ENCODE data around the gene TDRD7.
A peak's percentile ranks its signal among the peaks of the same experiment; 100 is the strongest.
"Not testable (repeated sequence)": the region's sequence is repeated elsewhere in the genome, so short reads cannot be mapped to it uniquely, and the experiment has no call there.

The TDRD7 gene

GRCh38 chr9:97431549-97432143 is 19.8 kb downstream of the TDRD7 start:
- no peak for ATAC-seq
- H3K27me3 Mint-ChIP-seq = no peaks in the 10 kb centered on the region
- H3K4me1 Mint-ChIP-seq = peaks cover 16% of the 10 kb centered on the region
- H3K9me3 Mint-ChIP-seq = no peaks in the 10 kb centered on the region
- H3K27ac Mint-ChIP-seq = no peak overlapping the region
- H3K4me3 Mint-ChIP-seq = no peak overlapping the region
- peaks cover 68% of the 10 kb centered on the region for H3K36me3 Mint-ChIP-seq

GRCh38 chr9:97437051-97437600 is 25.2 kb downstream of the TDRD7 start:
- Mint-ChIP-seq H3K4me1 (peaks cover 7% of the 10 kb centered on the region), H3K27me3 (no peaks in the 10 kb centered on the region), H3K9me3 (no peaks in the 10 kb centered on the region), H3K27ac (no peak overlapping the region), H3K36me3 (peaks cover 46% of the 10 kb centered on the region), H3K4me3 (no peak overlapping the region)
- ATAC-seq = no peak

GRCh38 chr9:97438257-97438656 is 26.4 kb downstream of the TDRD7 start:
- Mint-ChIP-seq H3K27ac (no peak overlapping the region), H3K36me3 (peaks cover 46% of the 10 kb centered on the region), H3K9me3 (no peaks in the 10 kb centered on the region), H3K27me3 (no peaks in the 10 kb centered on the region), H3K4me1 (peaks cover 6% of the 10 kb centered on the region), H3K4me3 (no peak overlapping the region)
- ATAC-seq = no peak

GRCh38 chr9:97438666-97439065 is 26.8 kb downstream of the TDRD7 start:
- no peaks in the 10 kb centered on the region for H3K27me3 Mint-ChIP-seq
- H3K9me3 Mint-ChIP-seq = no peaks in the 10 kb centered on the region
- H3K4me3 Mint-ChIP-seq = no peak overlapping the region
- H3K27ac Mint-ChIP-seq = no peak overlapping the region
- peaks cover 44% of the 10 kb centered on the region for H3K36me3 Mint-ChIP-seq
- H3K4me1 Mint-ChIP-seq = peaks cover 2% of the 10 kb centered on the region
- ATAC-seq = no peak

GRCh38 chr9:97440160-97440559 is 28.3 kb downstream of the TDRD7 start:
- no peaks in the 10 kb centered on the region for H3K9me3 Mint-ChIP-seq
- ATAC-seq = no peak
- peaks cover 32% of the 10 kb centered on the region for H3K36me3 Mint-ChIP-seq
- H3K27ac Mint-ChIP-seq = no peak overlapping the region
- no peaks in the 10 kb centered on the region for H3K27me3 Mint-ChIP-seq
- no peak overlapping the region for H3K4me3 Mint-ChIP-seq
- no peaks in the 10 kb centered on the region for H3K4me1 Mint-ChIP-seq

GRCh38 chr9:97441729-97442128 is 29.8 kb downstream of the TDRD7 start:
- peaks cover 35% of the 10 kb centered on the region for H3K36me3 Mint-ChIP-seq
- H3K27me3 Mint-ChIP-seq = no peaks in the 10 kb centered on the region
- no peak overlapping the region for H3K27ac Mint-ChIP-seq
- no peaks in the 10 kb centered on the region for H3K9me3 Mint-ChIP-seq
- no peaks in the 10 kb centered on the region for H3K4me1 Mint-ChIP-seq
- ATAC-seq = no peak
- H3K4me3 Mint-ChIP-seq = no peak overlapping the region

- Mint-ChIP-seq H3K4me3 (no peak overlapping the region), H3K36me3 (peaks cover 50% of the 10 kb centered on the region), H3K27ac (no peak overlapping the region), H3K9me3 (no peaks in the 10 kb centered on the region), H3K27me3 (no peaks in the 10 kb centered on the region), H3K4me1 (no peaks in the 10 kb centered on the region)
- no peak for ATAC-seq
Measured at GRCh38 chr9:97445119-97445701, 33.3 kb downstream of the TDRD7 start.

- Mint-ChIP-seq H3K4me3 (no peak overlapping the region), H3K27ac (no peak overlapping the region), H3K36me3 (peaks cover 47% of the 10 kb centered on the region), H3K9me3 (no peaks in the 10 kb centered on the region), H3K4me1 (no peaks in the 10 kb centered on the region), H3K27me3 (no peaks in the 10 kb centered on the region)
- no peak for ATAC-seq
Measured at GRCh38 chr9:97447001-97447400, 35.1 kb downstream of the TDRD7 start.

- not testable (repeated sequence) for H3K4me1 Mint-ChIP-seq, H3K9me3 Mint-ChIP-seq, H3K27me3 Mint-ChIP-seq, ATAC-seq, H3K4me3 Mint-ChIP-seq, H3K27ac Mint-ChIP-seq
- H3K36me3 Mint-ChIP-seq = peaks cover 52% of the 10 kb centered on the region
Measured at GRCh38 chr9:97453573-97453972, 41.7 kb downstream of the TDRD7 start.

- not testable (repeated sequence) for H3K4me1 Mint-ChIP-seq, H3K4me3 Mint-ChIP-seq, H3K27ac Mint-ChIP-seq, ATAC-seq, H3K27me3 Mint-ChIP-seq, H3K9me3 Mint-ChIP-seq
- H3K36me3 Mint-ChIP-seq = peaks cover 44% of the 10 kb centered on the region
Measured at GRCh38 chr9:97456841-97457240, 44.9 kb downstream of the TDRD7 start.

- Mint-ChIP-seq H3K9me3 (no peaks in the 10 kb centered on the region), H3K27me3 (no peaks in the 10 kb centered on the region), H3K27ac (no peak overlapping the region), H3K4me1 (no peaks in the 10 kb centered on the region), H3K36me3 (peaks cover 36% of the 10 kb centered on the region), H3K4me3 (no peak overlapping the region)
- ATAC-seq = no peak
Measured at GRCh38 chr9:97459326-97459725, 47.4 kb downstream of the TDRD7 start.

GRCh38 chr9:97462159-97462558 is 50.3 kb downstream of the TDRD7 start:
- H3K9me3 Mint-ChIP-seq = no peaks in the 10 kb centered on the region
- H3K4me1 Mint-ChIP-seq = no peaks in the 10 kb centered on the region
- no peak overlapping the region for H3K27ac Mint-ChIP-seq
- peaks cover 26% of the 10 kb centered on the region for H3K36me3 Mint-ChIP-seq
- H3K27me3 Mint-ChIP-seq = no peaks in the 10 kb centered on the region
- no peak overlapping the region for H3K4me3 Mint-ChIP-seq
- no peak for ATAC-seq

GRCh38 chr9:97462914-97463313 is 51.0 kb downstream of the TDRD7 start:
- Mint-ChIP-seq H3K27ac (no peak overlapping the region), H3K27me3 (no peaks in the 10 kb centered on the region), H3K9me3 (no peaks in the 10 kb centered on the region), H3K36me3 (peaks cover 33% of the 10 kb centered on the region), H3K4me1 (no peaks in the 10 kb centered on the region), H3K4me3 (no peak overlapping the region)
- ATAC-seq = no peak

- Mint-ChIP-seq H3K4me3 (no peak overlapping the region), H3K4me1 (peaks cover 6% of the 10 kb centered on the region), H3K9me3 (no peaks in the 10 kb centered on the region), H3K27ac (no peak overlapping the region), H3K36me3 (peaks cover 61% of the 10 kb centered on the region), H3K27me3 (no peaks in the 10 kb centered on the region)
- ATAC-seq = peak; percentile 72
Measured at GRCh38 chr9:97468658-97469448, 57.0 kb downstream of the TDRD7 start.

- H3K27ac Mint-ChIP-seq = no peak overlapping the region
Measured at GRCh38 chr9:97470076-97470475, 58.2 kb downstream of the TDRD7 start.

GRCh38 chr9:97473717-97474116 is 61.8 kb downstream of the TDRD7 start:
- Mint-ChIP-seq H3K27me3 (no peaks in the 10 kb centered on the region), H3K36me3 (peaks cover 52% of the 10 kb centered on the region), H3K4me1 (peaks cover 2% of the 10 kb centered on the region), H3K4me3 (no peak overlapping the region), H3K27ac (no peak overlapping the region), H3K9me3 (no peaks in the 10 kb centered on the region)
- ATAC-seq = no peak

More at GRCh38 chr9:97470076-97470475, 58.2 kb downstream of the TDRD7 start:
- Mint-ChIP-seq H3K4me3 (no peak overlapping the region), H3K4me1 (peaks cover 6% of the 10 kb centered on the region), H3K36me3 (peaks cover 68% of the 10 kb centered on the region), H3K27me3 (no peaks in the 10 kb centered on the region), H3K9me3 (no peaks in the 10 kb centered on the region)
- ATAC-seq = no peak
